HUES6 (cell line): ENCODE measurements around the gene TLK1.
A peak's percentile ranks its signal among the peaks of the same experiment; 100 is the strongest.
"Not testable (repeated sequence)": the region's sequence is repeated elsewhere in the genome, so short reads cannot be mapped to it uniquely, and the experiment has no call there.

Source experiments
- H3K27ac ChIP-seq: 2 replicates; pipeline ENCODE4 v1.7.0; 2013; ENCODE audit warnings: low read depth, mild to moderate bottlenecking, low read length, inconsistent platforms
- H3K27me3 ChIP-seq: 2 replicates; pipeline ENCODE4 v1.6.1; 2013; ENCODE audit warnings: low read length; ENCODE audit not compliant: control insufficient read depth, insufficient read depth
- H3K36me3 ChIP-seq: 2 replicates; pipeline ENCODE4 v1.6.1; 2013; ENCODE audit warnings: low read length; ENCODE audit not compliant: control insufficient read depth, insufficient read depth
- H3K4me1 ChIP-seq: 2 replicates; pipeline ENCODE4 v1.6.1; 2013; ENCODE audit warnings: low read length; ENCODE audit not compliant: control insufficient read depth, insufficient read depth
- H3K4me3 ChIP-seq: 2 replicates; pipeline ENCODE4 v1.5.1; 2013; ENCODE audit warnings: low read depth, low read length
- H3K9ac ChIP-seq: one replicate; pipeline ENCODE4 v1.6.1; 2013; ENCODE audit warnings: mild to moderate bottlenecking, low read length
- H3K9me3 ChIP-seq: 2 replicates; pipeline ENCODE4 v1.6.1; 2013; ENCODE audit warnings: low read depth, low read length; ENCODE audit not compliant: control insufficient read depth, insufficient read depth

The TLK1 gene

GRCh38 chr2:171167352-171167997, 6.8 kb upstream of the TLK1 start:
- no peak overlapping the region for H3K4me3 ChIP-seq
- no peak overlapping the region for H3K9ac ChIP-seq
- peaks cover 8% of the 10 kb centered on the region for H3K4me1 ChIP-seq
- no peaks in the 10 kb centered on the region for H3K27me3 ChIP-seq
- no peaks in the 10 kb centered on the region for H3K9me3 ChIP-seq
- H3K36me3 ChIP-seq = no peaks in the 10 kb centered on the region
- H3K27ac ChIP-seq = no peak overlapping the region

DNA sequence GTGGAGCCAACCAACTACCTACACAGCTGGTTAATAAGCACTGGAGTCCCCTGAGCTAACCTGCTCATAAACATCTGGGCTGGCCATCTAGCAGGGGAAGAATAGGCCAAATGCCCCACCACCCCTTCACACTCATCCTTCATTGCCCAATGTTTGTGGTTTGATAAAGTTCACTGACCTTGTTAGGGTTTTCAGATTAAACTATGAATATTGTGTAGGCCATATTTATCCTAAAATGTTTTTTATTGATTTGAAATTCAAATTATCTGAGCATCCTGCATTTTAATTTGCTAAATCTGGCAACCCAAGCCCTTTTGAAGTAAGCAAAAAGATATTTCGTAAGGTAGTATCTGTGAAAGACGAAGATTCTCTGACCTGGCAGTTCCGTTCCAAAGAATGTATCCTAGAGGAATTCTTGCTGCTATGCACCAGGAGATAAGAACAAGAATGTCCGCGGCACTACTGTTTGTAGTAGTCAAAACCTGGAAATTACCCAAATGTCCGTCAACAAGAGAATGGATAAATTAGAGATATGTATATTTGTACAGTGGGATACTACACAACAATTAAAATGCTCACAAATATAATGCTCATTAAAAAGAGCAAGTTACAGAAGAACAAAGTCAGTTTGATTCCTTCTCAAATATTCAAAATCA, 5.8 kb upstream of the TLK1 start:
- H3K27ac ChIP-seq = no peak overlapping the region
- H3K4me3 ChIP-seq = no peak overlapping the region
- no peaks in the 10 kb centered on the region for H3K9me3 ChIP-seq
- H3K36me3 ChIP-seq = no peaks in the 10 kb centered on the region
- peaks cover 11% of the 10 kb centered on the region for H3K4me1 ChIP-seq
- H3K27me3 ChIP-seq = no peaks in the 10 kb centered on the region
- no peak overlapping the region for H3K9ac ChIP-seq

DNA sequence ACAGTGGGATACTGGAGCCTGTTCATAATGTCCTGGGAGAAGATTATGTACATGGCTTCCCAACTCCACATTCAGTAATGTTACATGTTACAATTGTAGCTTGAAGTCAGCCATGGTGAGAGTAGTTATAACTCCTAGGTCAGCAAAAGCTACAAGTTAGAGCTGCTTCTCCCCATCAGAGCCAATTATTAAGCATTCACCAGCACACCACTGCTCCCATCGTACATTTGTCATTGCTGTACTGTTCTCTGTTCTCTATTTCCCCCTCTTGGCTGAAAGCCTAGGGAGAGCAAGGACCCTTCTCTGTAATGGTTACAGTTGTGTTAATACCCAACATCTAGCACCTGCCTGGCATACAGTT, 5.3 kb upstream of the TLK1 start:
- peaks cover 13% of the 10 kb centered on the region for H3K4me1 ChIP-seq
- no peak overlapping the region for H3K9ac ChIP-seq
- H3K27me3 ChIP-seq = no peaks in the 10 kb centered on the region
- H3K36me3 ChIP-seq = no peaks in the 10 kb centered on the region
- no peak overlapping the region for H3K27ac ChIP-seq
- H3K9me3 ChIP-seq = no peaks in the 10 kb centered on the region
- no peak overlapping the region for H3K4me3 ChIP-seq

DNA sequence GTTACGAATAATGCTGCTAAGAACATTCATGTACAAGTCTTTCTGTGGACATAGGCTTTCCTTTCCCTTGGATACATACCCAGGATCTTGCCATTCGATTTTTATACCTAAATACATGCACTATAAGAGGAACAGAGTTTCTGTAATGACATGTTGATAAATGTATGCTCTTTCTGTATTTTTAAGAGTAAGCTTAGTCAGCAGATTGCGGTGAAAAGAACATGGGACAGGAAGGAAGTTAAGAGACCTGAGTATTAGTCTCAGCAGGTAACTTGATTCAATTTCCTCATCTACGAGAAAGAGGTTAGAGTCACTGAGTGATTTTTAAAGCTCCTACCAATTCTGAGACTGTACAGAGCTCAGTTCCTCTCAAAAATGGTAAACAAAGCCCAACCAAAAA, 2.6 kb upstream of the TLK1 start:
- peaks cover 13% of the 10 kb centered on the region for H3K4me1 ChIP-seq
- H3K27ac ChIP-seq = no peak overlapping the region
- H3K9me3 ChIP-seq = no peaks in the 10 kb centered on the region
- H3K4me3 ChIP-seq = no peak overlapping the region
- H3K36me3 ChIP-seq = no peaks in the 10 kb centered on the region
- no peaks in the 10 kb centered on the region for H3K27me3 ChIP-seq
- H3K9ac ChIP-seq = no peak overlapping the region

DNA sequence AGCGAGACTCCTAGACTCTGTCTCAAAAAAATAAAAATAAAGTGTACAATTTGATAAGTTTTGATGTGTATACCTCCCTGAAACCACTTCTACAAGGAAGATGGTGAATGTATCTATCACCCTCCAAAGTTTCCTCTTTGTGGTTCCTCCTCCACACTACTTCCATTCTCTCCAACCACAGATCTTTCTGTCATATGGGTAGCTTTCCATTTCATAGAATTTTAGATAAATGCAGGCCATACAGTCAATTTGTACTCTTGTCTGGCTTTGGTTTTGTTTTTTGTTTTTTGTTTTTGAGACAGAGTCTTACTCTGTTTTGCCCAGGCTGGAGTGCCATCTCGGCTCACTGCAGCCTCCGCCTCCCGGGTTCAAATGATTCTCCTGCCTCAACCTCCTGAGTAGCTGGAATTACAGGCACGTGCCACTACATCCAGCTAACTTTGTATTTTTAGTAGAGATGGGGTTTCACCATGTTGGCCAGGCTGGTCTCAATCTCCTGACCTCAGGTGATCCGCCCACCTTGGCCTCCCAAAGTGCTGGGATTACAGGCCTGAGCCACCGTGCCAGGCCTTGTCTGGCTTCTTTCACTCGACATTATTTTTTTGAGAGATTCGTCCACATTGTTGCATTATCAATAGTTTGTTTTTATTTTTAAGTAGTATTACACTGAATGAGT, 2.0 kb upstream of the TLK1 start:
- H3K4me1 ChIP-seq = peaks cover 19% of the 10 kb centered on the region
- H3K36me3 ChIP-seq, H3K27me3 ChIP-seq, H3K9ac ChIP-seq, H3K27ac ChIP-seq, H3K9me3 ChIP-seq, H3K4me3 ChIP-seq: not testable (repeated sequence)

- H3K36me3 ChIP-seq = no peaks in the 10 kb centered on the region
- peaks cover 32% of the 10 kb centered on the region for H3K4me1 ChIP-seq
- peak overlapping the region; percentile 99 for H3K27ac ChIP-seq
- H3K9me3 ChIP-seq = no peaks in the 10 kb centered on the region
- H3K9ac ChIP-seq = peak overlapping the region; percentile 97
- H3K27me3 ChIP-seq = no peaks in the 10 kb centered on the region
- peak overlapping the region; percentile 87 for H3K4me3 ChIP-seq
Observed at GRCh38 chr2:171160956-171161740, 455 bp upstream of the TLK1 start.

DNA sequence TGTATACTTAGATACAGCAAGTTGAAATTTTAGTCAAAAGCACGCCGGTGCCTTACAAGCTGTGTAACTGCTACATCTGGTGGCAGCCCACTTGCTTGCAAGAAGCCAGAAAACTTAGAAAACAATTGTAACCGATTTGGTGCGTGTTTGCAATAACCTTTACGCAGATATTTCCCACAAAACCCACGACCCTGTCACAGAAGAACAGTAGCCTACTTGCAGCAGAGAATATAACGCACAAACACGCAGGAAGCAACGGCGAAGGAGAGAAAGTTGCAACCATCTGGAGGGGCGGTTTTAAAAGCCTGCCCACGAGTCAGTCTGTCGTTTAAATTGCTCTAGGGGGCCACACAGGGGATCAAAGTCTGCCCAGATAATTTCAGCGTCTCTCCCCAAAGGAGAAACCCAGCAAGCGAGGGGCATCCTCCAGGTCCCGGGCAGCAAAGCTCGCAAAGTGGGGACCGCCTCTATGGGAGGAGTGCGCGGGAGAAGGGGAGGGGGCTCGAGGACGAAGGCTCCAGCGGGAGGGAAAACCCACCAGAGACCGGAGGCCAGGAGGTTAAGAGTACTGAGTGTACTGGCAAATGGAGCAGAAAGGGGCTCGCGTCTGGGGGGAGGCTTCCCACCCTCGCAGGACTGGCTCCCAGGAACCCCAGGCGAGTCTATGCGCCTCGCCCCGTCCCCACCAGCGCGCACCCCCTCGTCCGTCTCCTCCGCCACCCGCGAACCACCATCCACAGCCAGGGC, 1.1 kb downstream of the TLK1 start:
- H3K36me3 ChIP-seq = no peaks in the 10 kb centered on the region
- peaks cover 38% of the 10 kb centered on the region for H3K4me1 ChIP-seq
- H3K27me3 ChIP-seq = no peaks in the 10 kb centered on the region
- peak overlapping the region; percentile 96 for H3K27ac ChIP-seq
- no peaks in the 10 kb centered on the region for H3K9me3 ChIP-seq
- H3K9ac ChIP-seq = peak overlapping the region; percentile 97
- peak overlapping the region; percentile 87 for H3K4me3 ChIP-seq

- Histone ChIP-seq H3K27ac (peak overlapping the region; percentile 96; the same call in 1 of the 2 replicates), H3K36me3 (no peaks in the 10 kb centered on the region), H3K4me1 (peaks cover 43% of the 10 kb centered on the region), H3K27me3 (no peaks in the 10 kb centered on the region), H3K4me3 (peak overlapping the region; percentile 87), H3K9me3 (no peaks in the 10 kb centered on the region), H3K9ac (peak overlapping the region; percentile 97)
Observed at GRCh38 chr2:171158790-171159371, 1.8 kb downstream of the TLK1 start.

- H3K4me1 ChIP-seq = peaks cover 38% of the 10 kb centered on the region
- no peaks in the 10 kb centered on the region for H3K9me3 ChIP-seq
- no peak overlapping the region for H3K27ac ChIP-seq
- no peak overlapping the region for H3K9ac ChIP-seq
- H3K4me3 ChIP-seq = peak overlapping the region; percentile 87
- no peaks in the 10 kb centered on the region for H3K27me3 ChIP-seq
- H3K36me3 ChIP-seq = no peaks in the 10 kb centered on the region
Observed at GRCh38 chr2:171158036-171158789, 2.5 kb downstream of the TLK1 start.

GRCh38 chr2:171157109-171157500, 3.6 kb downstream of the TLK1 start:
- no peaks in the 10 kb centered on the region for H3K36me3 ChIP-seq
- H3K9me3 ChIP-seq = no peaks in the 10 kb centered on the region
- H3K9ac ChIP-seq = no peak overlapping the region
- peaks cover 35% of the 10 kb centered on the region for H3K4me1 ChIP-seq
- no peaks in the 10 kb centered on the region for H3K27me3 ChIP-seq
- no peak overlapping the region for H3K27ac ChIP-seq
- H3K4me3 ChIP-seq = no peak overlapping the region
